IMR-90 (cell line): ENCODE results near the gene PAMR1. TPM values are rescaled to one million over a fixed set of nuclear protein-coding genes. Genes with fewer than 3 reads are reported as not detected.
A peak's percentile ranks its signal among the peaks of the same experiment; 100 is the strongest.

Experiments used
- ATAC-seq: fragments of 200-7000 bp; cut with Tn5 transposase; 2 replicates; pipeline ENCODE4 v1.9.1; 2020; ENCODE audit warnings: low read depth, mild to moderate bottlenecking, moderate library complexity
- BruUV-seq: library from RNA; stranded (reverse); fragments of 400-500 nt; replicated peaks from 2 replicates; lab custom pipeline; 2021; lab: Mats Ljungman, UMichigan
- CTCF ChIA-PET: fragments of 300-600 bp; formaldehyde crosslinking; extraction: SDS; loops from one replicate; lab custom pipeline; 2021; ENCODE audit warnings: antibody characterized with exemption; lab: Yijun Ruan, JAX
- POLR2A ChIA-PET: fragments of 300-600 bp; sonication (Branson Sonifier 250); formaldehyde crosslinking; loops from one replicate; lab custom pipeline; 2022; ENCODE audit warnings: antibody characterized with exemption; ENCODE audit not compliant: unreplicated experiment; lab: Charles Lee
- DNase-seq: peaks from one replicate; pipeline ENCODE4 v3.0.0; 2013
- H2AFZ ChIP-seq: replicated peaks from 2 replicates; pipeline ENCODE3; 2013; ENCODE audit warnings: low read length, mild to moderate bottlenecking; ENCODE audit not compliant: poor library complexity
- H2AK5ac ChIP-seq: 2 replicates; pipeline ENCODE4 v1.6.1; 2013; ENCODE audit warnings: low read depth, low read length, inconsistent platforms
- H2AK9ac ChIP-seq: replicated peaks from 2 replicates; pipeline ENCODE3; 2013; ENCODE audit warnings: mild to moderate bottlenecking, low read depth, low read length, moderate library complexity; ENCODE audit not compliant: poor library complexity
- H2BK120ac ChIP-seq: 2 replicates; pipeline ENCODE4 v1.6.1; 2013; ENCODE audit warnings: low read depth, low read length, inconsistent platforms
- H2BK15ac ChIP-seq: 3 replicates; pipeline ENCODE4 v1.6.1; 2013; ENCODE audit warnings: low read depth, low read length, inconsistent platforms
- H2BK20ac ChIP-seq: 2 replicates; pipeline ENCODE4 v1.6.1; 2013; ENCODE audit warnings: low read depth, mild to moderate bottlenecking, inconsistent platforms, low read length, moderate library complexity
- H2BK5ac ChIP-seq: 2 replicates; pipeline ENCODE4 v1.6.1; 2013; ENCODE audit warnings: mild to moderate bottlenecking, low read depth, low read length, inconsistent platforms; ENCODE audit not compliant: poor library complexity, severe bottlenecking
- H3K14ac ChIP-seq: replicated peaks from 2 replicates; pipeline ENCODE4 v1.6.1; 2013; ENCODE audit warnings: low read depth, low read length, inconsistent platforms
- H3K18ac ChIP-seq: 2 replicates; pipeline ENCODE4 v1.6.1; 2013; ENCODE audit warnings: low read depth, low read length, control low read depth
- H3K23ac ChIP-seq: 2 replicates; pipeline ENCODE4 v1.6.1; 2013; ENCODE audit warnings: low read depth, low read length, inconsistent platforms
- H3K27ac ChIP-seq: 2 replicates; pipeline ENCODE4 v1.5.1; 2013; ENCODE audit warnings: mild to moderate bottlenecking, control low read depth, low read length; ENCODE audit not compliant: insufficient read depth
- H3K27me3 ChIP-seq: 2 replicates; pipeline ENCODE4 v1.6.1; 2013; ENCODE audit warnings: low read length; ENCODE audit not compliant: control insufficient read depth, insufficient read depth
- H3K36me3 ChIP-seq: 2 replicates; pipeline ENCODE4 v1.6.1; 2013; ENCODE audit warnings: low read length, mixed read lengths; ENCODE audit not compliant: control insufficient read depth, insufficient read depth
- H3K4ac ChIP-seq: 2 replicates; pipeline ENCODE4 v1.6.1; 2013; ENCODE audit warnings: low read depth, low read length, inconsistent platforms
- H3K4me1 ChIP-seq: 2 replicates; pipeline ENCODE4 v1.6.1; 2013; ENCODE audit warnings: low read length, mixed read lengths; ENCODE audit not compliant: control insufficient read depth, insufficient read depth
- H3K4me2 ChIP-seq: 2 replicates; pipeline ENCODE4 v1.6.1; 2013; ENCODE audit warnings: low read depth, mild to moderate bottlenecking, control low read depth, low read length, moderate library complexity
- H3K4me3 ChIP-seq: 2 replicates; pipeline ENCODE4 v1.5.1; 2013; ENCODE audit warnings: low read depth, mild to moderate bottlenecking, control low read depth, low read length, moderate library complexity; ENCODE audit not compliant: insufficient read depth
- H3K56ac ChIP-seq: 2 replicates; pipeline ENCODE4 v1.6.1; 2013; ENCODE audit warnings: low read length, inconsistent platforms; ENCODE audit not compliant: insufficient read depth; ENCODE audit errors: extremely low read depth
- H3K79me1 ChIP-seq, 2 experiments: 2 replicates each; pipeline ENCODE4 v1.6.1; 2013; ENCODE audit warnings: low read length in 2 of 2, inconsistent platforms in 1 of 2, low read depth in 1 of 2
- H3K9ac ChIP-seq: 2 replicates; pipeline ENCODE4 v1.6.1; 2013; ENCODE audit warnings: low read depth, low read length, control low read depth
- H3K9me1 ChIP-seq: 2 replicates; pipeline ENCODE4 v1.6.1; 2013; ENCODE audit warnings: low read length, inconsistent platforms; ENCODE audit not compliant: insufficient read depth
- H3K9me3 ChIP-seq: 2 replicates; pipeline ENCODE4 v1.6.1; 2013; ENCODE audit warnings: low read length; ENCODE audit not compliant: control insufficient read depth, insufficient read depth
- H4K20me1 ChIP-seq: 2 replicates; pipeline ENCODE4 v1.6.1; 2013; ENCODE audit warnings: low read length, inconsistent platforms; ENCODE audit not compliant: insufficient read depth
- H4K5ac ChIP-seq: 2 replicates; pipeline ENCODE4 v1.6.1; 2013; ENCODE audit warnings: mild to moderate bottlenecking, low read depth, low read length, control low read depth
- H4K8ac ChIP-seq, 2 experiments: 2 replicates each; pipeline ENCODE4 v1.6.1; 2013; ENCODE audit warnings: low read depth in 2 of 2, low read length in 2 of 2, control low read depth in 1 of 2, inconsistent platforms in 1 of 2
- H4K91ac ChIP-seq: 2 replicates; pipeline ENCODE4 v1.6.1; 2013; ENCODE audit warnings: low read depth, low read length, inconsistent platforms; ENCODE audit not compliant: insufficient read depth
- CEBPB ChIP-seq: IDR thresholded peaks from 2 replicates; pipeline ENCODE4 v1.6.1; 2012; ENCODE audit warnings: low read depth, low read length, improper control_type of control experiment
- MAFK ChIP-seq: IDR thresholded peaks from 2 replicates; pipeline ENCODE4 v1.6.1; 2012; ENCODE audit warnings: low read depth, low read length, improper control_type of control experiment
- NFE2L2 ChIP-seq: fragments of 150-350 bp; IDR thresholded peaks from 2 replicates; pipeline ENCODE4 v1.6.1; 2016; ENCODE audit warnings: low read depth, mild to moderate bottlenecking, low read length
- WGBS, 2 experiments: methylation state at CpG; one replicate each; pipeline versions ENCODE4 v1.1.5 to v1.1.7; 2013; ENCODE audit warnings: missing lambda C conversion rate in 2 of 2; ENCODE audit not compliant: insufficient read length in 1 of 2; ENCODE audit errors: extremely low coverage in 2 of 2; 5-methylcytosine and 5-hydroxymethylcytosine counted together
- dilution Hi-C: fragments of 300-500 bp; cut with HindIII; formaldehyde crosslinking; loops from one replicate; pipeline ENCODE4 v1.14.3; 2018; ENCODE audit warnings: low sequenced_read_pairs; ENCODE audit not compliant: unreplicated experiment
- in situ Hi-C: fragments of 300-500 bp; cut with MboI; formaldehyde crosslinking; loops from 3 replicates; pipeline ENCODE4 v1.14.3; 2019; ENCODE audit warnings: low sequenced_read_pairs, inconsistent platforms, mixed read lengths
- intact Hi-C: fragments of 100-400 bp; cut with micrococcal nuclease; formaldehyde crosslinking; loops from 2 replicates; pipeline ENCODE4 v1.10.0; 2022
- polyA plus RNA-seq, 3 experiments: library from polyadenylated mRNA; depleted of rRNA; stranded (reverse); fragments of >200 nt; gene quantifications; 2 replicates each; pipeline ENCODE4 v1.2.3, GENCODE V29; 2012; ENCODE audit warnings: low replicate concordance in 1 of 3
- total RNA-seq: library from RNA; depleted of rRNA; stranded (reverse); fragments of >200 nt; gene quantifications from 2 replicates; pipeline ENCODE4 v1.2.3, GENCODE V29; 2012

Gene PAMR1
- total and polyA plus RNA-seq, 2 of the 4 experiments (the other 2 are of a cell fraction), result 70.7 to 80.7 TPM

- H2AFZ ChIP-seq, result peak overlapping the region; percentile 38
- peak; percentile 68 for DNase-seq
- H3K4me3 ChIP-seq, result peak overlapping the region; percentile 94
Measured at GRCh38 chr11:35524780-35525179, 636 bp downstream of the PAMR1 start.

More at GRCh38 chr11:35524780-35525179, 636 bp downstream of the PAMR1 start:
- intact Hi-C loops (loop anchor here (2.0 kb wide), 1 partner anchor 34 kb away; no protein-coding TSS in a partner anchor), dilution Hi-C loops (no loop called here), in situ Hi-C loops (no loop called here)
- Histone ChIP-seq H3K23ac (peak overlapping the region; percentile 92), H3K9ac (peak overlapping the region; percentile 91), H3K9me3 (no peaks in the 10 kb centered on the region), H3K27me3 (no peaks in the 10 kb centered on the region), H4K91ac (peak overlapping the region; percentile 90), H2BK5ac (peak overlapping the region; percentile 85), H3K56ac (peak overlapping the region; percentile 61), H2AK5ac (peak overlapping the region; percentile 90), H2BK20ac (peak overlapping the region; percentile 56), H2BK120ac (peak overlapping the region; percentile 88), H3K14ac (peak overlapping the region; percentile 95), H3K79me1 (peaks cover 21 to 64% of the 10 kb centered on the region in 2 experiments), H3K18ac (peak overlapping the region; percentile 98), H4K5ac (peak overlapping the region; percentile 91), H2BK15ac (peak overlapping the region; percentile 86; the same call in 2 of the 3 replicates), H3K4ac (peak overlapping the region; percentile 89), H3K4me2 (peak overlapping the region; percentile 88), H3K36me3 (no peaks in the 10 kb centered on the region), H3K27ac (peak overlapping the region; percentile 91), H4K8ac (peak overlapping the region; percentile 77 to 92), H2AK9ac (peak overlapping the region; percentile 85), H3K9me1 (peaks cover 21% of the 10 kb centered on the region), H3K4me1 (peaks cover 30% of the 10 kb centered on the region), H4K20me1 (peaks cover 4% of the 10 kb centered on the region; the same call in 1 of the 2 replicates)
- BruUV-seq, result no TSS peak
- peak; percentile 30 for ATAC-seq
- ChIA-PET POLR2A (interaction anchor here (1.3 kb wide), 1 partner anchor 14 kb away, joined by 6 read pairs; no protein-coding TSS in a partner anchor), CTCF (interaction anchor here (0.9 to 2.5 kb wide), 2 partner anchors 37 to 297 kb away, joined by 3 to 7 read pairs; no protein-coding TSS in a partner anchor)
- TF ChIP-seq CEBPB, result peak; percentile 40; the same call in 1 of the 2 replicates
- peak; percentile 67 for TF ChIP-seq MAFK
- no peak for TF ChIP-seq NFE2L2
- WGBS, 2 experiments, result no CpG with 5 or more reads among the region's 4 CpGs
